ENCODE measurements around the gene CYP2E1.
A peak's percentile ranks its signal among the peaks of the same experiment; 100 is the strongest.
"Not testable (repeated sequence)": the region's sequence is repeated elsewhere in the genome, so short reads cannot be mapped to it uniquely, and the experiment has no call there.

CYP2E1 gene

DNA sequence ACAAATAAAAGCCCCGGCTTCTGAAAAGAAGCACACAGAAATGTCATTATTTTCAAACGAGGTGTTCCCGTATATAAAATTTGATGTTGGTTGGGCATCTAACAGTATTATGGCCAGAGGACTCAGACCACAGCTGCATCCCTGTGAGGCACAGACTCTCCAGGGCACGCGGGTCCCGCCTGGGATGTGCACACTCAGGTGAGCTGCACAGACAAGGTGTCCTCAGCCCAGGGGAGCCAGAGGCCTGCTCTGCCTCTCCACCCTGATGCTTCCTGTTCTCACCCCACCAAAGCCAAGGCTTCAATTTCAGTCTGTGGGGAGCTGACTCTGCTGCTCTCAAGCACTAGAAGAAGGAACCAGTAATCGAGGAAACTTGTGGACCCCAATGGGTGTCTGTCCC lies 1.7 kb upstream of the CYP2E1 start:
- DNase-seq, result no peak
- intact Hi-C loops (cut with DNase I), result no loop called here

DNA sequence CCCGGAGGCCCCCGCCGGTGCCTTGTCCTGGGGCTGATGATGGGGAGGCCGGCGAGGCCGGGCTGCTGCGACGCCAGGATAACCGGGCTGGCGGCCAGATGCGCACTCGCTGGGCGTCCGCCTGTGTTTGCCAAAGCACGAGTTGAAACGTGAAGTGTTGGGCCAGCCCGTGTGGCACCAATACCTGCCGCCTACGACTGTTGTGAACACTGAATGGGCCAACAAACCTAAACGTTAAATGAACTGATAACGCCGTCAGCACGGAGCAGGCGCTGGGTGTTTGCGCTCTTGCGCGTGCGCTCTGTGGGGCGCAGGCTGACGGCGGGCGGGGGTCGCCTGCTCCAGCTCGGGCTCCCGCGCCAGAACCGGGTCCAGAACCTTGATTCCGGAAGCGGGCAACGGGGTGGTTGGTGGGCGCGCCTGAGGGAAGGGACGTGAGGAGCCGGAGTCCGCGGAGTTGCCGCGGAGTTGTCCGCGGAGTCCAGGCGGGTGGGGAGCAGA lies 658 bp downstream of the CYP2E1 start:
- peak in 31 of 42 donors; percentile 12 to 71 (median 48) for DNase-seq
- intact Hi-C loops (cut with DNase I), result no loop called here

DNA sequence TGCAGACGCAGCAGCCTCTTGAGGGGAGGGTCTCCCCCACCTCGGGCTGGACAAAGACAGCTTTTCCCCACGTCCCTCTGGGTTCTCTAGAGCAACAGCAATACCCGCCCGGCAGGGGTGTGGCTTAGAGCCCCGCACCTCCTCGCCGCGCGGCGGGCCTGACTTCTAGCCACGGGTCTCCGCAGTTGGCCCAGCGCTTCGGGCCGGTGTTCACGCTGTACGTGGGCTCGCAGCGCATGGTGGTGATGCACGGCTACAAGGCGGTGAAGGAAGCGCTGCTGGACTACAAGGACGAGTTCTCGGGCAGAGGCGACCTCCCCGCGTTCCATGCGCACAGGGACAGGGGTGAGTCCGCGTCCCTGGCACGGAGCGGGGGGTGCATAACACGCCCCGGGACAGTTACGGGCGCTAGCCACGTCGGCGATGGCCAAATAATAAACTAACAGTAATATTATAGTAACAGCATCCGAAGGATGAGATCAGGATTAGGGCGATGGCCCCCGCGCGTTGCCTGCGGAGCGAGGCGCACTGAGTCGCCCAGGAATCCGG lies 1.2 kb downstream of the CYP2E1 start:
- intact Hi-C loops (cut with DNase I), result no loop called here
- DNase-seq, result peak in 15 of 42 donors; percentile 17 to 50 (median 24)

DNA sequence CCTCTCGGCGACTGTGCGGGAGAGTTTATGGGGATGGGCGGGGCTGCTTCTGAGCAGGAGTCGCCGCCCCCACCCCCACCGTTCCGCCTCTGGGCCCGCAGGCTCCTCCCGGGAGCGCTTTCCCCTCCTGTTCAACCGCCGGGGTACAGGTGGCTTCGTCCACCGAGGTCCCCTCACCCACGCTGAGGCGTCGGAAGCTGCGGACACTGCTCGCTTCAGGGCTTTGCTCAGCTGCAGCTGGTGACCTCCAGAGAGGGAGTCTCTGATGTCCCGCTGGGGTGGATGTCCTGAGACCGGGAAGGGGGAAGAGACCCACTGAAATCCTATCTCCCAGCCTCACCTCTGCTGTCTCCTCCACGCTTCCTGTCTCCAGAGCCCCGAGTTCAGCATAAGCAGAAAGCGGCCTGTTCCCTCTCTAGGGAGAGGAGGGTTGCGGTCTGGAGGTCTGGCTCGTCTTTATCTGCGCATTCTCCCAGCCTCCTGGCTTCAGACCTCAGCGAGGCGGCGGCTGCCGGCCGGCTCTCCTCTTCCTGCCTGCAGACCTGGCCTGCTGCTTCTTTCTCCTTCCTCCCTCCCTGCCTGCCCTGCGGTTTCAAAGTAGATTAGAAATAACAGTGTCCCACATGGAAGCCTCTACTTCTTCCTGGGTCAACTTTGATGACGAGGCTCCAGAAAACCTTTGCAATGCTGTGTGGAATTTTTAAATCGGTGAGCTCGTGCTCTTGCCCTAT lies 1.8 kb downstream of the CYP2E1 start:
- intact Hi-C loops (cut with DNase I), result no loop called here
- DNase-seq, result peak in 34 of 42 donors; percentile 7 to 75 (median 40)

DNA sequence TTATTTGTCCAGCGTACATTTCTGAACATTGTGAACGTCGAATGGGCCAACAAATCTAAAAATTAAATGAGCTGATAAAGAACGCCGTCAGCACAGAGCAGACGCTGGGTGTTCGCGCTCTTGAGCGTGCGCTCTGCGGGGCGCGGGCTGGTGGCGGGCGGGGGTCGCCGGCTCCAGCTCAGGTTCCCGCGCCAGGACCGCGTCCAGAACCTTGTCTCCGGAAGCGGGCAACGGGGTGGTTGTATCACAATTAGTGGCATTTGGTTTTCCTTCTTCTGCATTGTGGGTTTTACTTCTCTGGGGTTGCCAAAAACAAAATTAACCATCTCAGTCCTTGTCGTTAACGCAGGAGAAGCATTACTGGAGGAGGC lies 2.4 kb downstream of the CYP2E1 start:
- intact Hi-C loops (cut with DNase I), result no loop called here

DNA sequence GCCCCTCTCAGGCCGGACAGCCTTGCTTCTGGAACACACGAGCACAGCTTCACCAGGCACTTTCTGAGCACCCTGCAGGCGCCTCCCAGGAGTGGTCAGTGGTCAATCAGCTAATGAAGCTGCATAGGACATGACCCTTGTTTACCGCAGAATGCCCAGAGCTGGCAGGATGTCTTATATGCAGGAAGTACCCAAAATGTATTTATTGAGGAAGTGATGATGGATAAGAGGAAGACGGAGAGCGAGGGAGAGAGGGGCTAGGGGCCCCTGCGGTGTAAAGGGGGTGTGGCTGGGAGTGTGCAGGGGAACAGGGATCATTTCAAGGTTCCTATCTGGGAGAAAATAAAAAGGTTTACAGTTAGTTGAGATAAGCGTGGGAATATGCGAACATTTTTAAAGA lies 3.3 kb downstream of the CYP2E1 start:
- DNase-seq, result no peak
- intact Hi-C loops (cut with DNase I), result no loop called here

More for the DNA sequence above, 2.4 kb downstream of the CYP2E1 start:
- no peak for DNase-seq

DNA sequence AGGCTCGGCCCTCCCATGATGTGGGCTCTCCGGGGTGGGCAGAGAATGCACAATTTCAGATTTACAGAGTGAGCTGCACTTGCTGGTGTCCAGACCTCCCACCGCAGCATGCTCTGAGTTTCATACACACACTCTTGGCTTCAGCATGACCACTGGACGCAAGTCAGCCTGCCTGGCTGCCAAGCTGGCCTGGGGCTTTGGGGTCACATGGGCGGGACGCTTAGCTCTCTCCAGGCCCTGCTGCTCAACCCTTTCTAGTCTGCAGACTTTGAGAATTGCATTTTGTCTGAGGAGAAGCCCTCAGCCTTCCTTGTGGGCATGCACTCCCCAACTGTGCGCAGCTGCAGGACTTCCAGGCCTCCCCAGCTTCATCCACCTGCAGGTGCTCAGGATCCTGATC lies 5.7 kb downstream of the CYP2E1 start:
- intact Hi-C loops (cut with DNase I), result no loop called here
- peak in 1 of 42 donors; percentile 16 for DNase-seq

DNA sequence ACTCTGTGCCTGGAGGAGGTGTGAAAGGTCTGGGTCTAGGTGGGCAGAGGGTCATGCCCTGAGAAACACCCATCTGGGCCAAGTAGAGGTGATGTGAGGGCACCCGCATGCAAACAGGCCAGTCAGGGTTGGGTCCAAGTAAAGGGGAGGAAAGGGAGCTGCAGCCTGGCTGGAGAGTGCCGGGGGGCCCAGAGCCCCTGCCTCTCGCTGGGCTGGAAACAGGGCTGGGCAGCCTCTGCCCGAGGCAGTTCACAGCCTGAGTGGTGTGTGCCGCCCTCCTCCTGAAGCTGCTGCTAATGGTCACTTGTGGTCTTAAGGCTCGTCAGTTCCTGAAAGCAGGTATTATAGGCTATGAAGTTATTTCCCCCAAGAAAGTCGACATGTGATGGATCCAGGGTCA lies 7.3 kb downstream of the CYP2E1 start:
- intact Hi-C loops (cut with DNase I), result no loop called here
- no peak for DNase-seq

DNA sequence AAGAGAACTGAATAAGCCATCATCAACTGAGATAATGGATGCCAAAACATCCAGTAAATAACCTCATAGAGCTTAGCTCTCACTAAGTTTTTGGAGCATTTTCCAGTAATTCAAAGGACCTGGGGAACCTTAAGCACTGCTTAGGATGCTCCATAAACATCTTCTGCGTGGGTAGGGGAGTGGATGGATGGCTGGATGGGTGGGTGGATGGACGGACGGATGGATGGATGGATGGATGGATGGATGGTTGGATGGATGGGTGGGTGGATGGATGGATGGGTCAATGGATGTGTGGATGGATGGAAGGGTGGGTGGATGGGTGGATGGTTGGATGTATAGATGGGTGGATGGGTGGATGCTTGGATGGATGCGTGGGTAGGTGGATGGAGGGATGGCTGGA lies 9.0 kb downstream of the CYP2E1 start:
- DNase-seq, result no peak
- intact Hi-C loops (cut with DNase I), result no loop called here

DNA sequence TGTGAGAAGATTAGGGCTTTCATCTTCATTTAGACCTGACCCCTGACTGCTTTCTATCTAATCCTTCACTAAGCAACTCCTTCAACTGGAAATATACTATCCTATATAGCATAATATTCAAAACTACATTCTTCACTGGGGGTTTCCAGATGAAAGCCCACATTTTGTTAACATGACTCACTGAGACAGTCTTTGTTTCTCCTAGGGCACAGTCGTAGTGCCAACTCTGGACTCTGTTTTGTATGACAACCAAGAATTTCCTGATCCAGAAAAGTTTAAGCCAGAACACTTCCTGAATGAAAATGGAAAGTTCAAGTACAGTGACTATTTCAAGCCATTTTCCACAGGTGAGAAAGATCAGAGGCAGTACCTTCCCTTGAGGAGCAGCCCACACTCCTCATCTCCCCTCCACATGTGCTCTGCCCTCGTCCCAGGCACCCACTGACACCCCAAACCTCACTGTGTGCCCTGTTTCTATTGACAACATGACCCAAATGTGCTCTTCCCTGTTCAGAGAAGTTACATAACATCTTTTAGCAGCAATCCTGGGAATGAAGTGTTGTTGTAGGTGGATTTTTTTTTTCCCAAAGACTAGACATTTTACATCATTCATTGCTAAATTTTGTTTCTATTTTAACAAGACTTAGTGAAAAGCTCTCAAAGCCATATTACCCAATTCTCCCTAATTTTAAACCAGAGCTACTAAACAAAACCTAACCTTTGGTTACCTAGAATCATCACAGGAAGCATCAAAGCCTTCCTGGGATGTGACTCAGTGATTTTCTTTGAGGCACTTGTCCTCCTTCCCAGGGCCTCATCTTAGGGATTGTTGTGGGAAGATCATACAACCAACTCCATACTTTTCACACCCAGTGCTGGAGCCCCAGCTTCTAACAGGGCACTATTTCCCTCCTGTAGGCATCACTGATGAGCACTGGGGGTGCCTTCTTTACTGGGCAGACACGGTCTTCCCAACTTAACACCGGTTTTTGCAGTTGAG lies 10.7 kb downstream of the CYP2E1 start:
- peak in 25 of 42 donors; percentile 20 to 79 (median 45) for DNase-seq
- intact Hi-C loops (cut with DNase I), result no loop called here

DNA sequence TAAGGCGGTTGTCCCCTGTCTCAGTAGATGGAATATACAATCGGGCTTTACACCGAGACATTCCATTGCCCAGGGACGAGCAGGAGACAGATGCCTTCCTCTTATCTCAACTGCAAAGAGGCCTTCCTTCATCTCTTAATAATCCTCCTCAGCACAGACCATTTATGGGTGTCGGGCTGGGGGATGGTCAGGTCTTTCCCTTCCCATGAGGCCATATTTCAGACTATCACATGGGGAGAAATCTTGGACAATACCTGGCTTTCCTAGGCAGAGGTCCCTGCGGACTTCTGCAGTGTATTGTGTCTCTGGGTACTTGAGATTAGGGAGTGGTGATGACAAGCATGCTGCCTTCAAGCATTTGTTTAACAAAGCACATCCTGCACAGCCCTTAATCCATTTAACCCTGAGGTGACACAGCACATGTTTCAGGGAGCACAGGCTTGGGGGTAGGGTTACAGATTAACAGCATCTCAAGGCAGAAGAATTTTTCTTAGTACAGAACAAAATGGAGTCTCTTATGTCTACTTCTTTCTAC lies 14.3 kb downstream of the CYP2E1 start:
- intact Hi-C loops (cut with DNase I); DNase-seq: not testable (repeated sequence)

DNA sequence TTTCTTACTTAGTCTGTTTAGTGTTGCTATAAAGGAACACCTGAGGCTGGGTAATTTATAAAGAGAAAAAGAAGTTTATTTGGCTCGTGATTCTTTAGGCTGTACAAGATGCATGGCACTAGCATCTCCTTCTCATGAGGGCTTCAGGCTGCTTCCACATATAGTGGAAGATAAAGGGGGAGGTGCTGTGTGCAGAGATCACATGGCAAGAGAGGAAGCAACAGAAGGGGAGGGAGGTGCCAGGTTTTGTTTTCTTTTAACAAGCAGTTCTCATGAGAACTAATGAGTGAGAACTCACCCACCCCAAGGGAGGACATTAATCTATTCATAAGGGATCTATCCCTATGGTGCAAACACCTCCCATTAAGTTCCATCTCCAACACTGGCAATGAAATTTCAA lies 17.3 kb downstream of the CYP2E1 start:
- intact Hi-C loops (cut with DNase I), result no loop called here
- DNase-seq, result peak in 2 of 42 donors; percentile 21 to 30

DNA sequence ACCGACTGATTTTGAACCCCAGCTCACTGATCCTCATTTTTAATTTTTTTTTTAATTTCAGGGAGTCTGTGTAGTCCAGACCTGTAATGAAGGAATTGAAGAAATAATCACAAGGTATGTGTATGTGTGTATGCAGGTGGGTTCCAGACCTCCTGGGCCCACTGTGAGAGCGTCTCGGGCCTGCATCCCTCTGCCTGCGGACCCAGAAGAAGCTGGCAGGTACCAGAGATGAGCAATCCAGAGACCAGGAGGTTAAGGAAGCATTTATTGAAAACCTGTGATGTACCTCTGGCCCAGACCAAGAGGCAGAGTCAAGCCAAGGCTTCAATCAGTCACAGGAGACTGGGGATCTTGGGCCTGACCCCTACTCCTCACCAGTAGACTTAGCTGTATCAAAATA lies 27.4 kb downstream of the CYP2E1 start:
- intact Hi-C loops (cut with DNase I), result no loop called here
- DNase-seq, result peak in 1 of 42 donors; percentile 5

DNA sequence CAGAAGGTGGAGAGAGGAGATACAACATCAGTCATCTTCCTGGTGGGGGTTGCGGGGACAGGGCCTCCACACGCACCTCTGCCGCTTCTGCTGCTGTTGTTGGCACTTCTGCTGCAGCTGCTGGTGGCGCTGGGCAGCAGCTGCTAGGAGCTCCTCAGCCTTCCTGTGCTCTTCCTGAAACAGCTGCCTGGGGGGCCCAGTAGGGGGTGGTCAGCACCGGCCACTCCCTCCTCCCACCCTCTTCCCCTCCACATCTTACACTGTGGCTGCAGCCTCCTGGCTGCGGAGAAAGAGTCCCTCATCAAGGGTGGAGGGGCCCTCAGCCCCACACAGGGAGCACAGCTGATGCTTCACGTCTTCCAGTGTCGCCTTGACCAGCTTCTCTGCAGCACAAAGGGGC lies 28.4 kb downstream of the CYP2E1 start:
- intact Hi-C loops (cut with DNase I), result no loop called here
- DNase-seq, result no peak

DNA sequence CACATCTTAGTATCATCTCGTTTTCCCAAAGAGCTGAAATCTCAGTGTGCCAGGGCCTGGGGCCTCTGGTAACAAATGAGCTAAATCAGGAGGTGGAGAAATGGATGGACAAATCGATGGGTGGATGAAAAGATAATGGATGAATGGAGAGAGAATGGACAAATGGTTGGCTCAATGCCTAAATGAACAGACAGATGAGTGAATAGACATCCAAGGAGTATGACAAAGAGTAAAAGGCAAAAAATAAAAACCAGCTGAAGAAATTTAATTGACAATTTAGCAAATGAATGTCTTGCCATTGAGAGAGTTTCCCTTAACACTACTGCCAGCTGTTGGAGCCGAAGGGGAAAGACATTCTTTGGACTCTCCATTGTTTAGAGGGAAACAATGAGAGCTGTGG lies 30.2 kb downstream of the CYP2E1 start:
- intact Hi-C loops (cut with DNase I), result no loop called here
- DNase-seq, result peak in 1 of 42 donors; percentile 27

DNA sequence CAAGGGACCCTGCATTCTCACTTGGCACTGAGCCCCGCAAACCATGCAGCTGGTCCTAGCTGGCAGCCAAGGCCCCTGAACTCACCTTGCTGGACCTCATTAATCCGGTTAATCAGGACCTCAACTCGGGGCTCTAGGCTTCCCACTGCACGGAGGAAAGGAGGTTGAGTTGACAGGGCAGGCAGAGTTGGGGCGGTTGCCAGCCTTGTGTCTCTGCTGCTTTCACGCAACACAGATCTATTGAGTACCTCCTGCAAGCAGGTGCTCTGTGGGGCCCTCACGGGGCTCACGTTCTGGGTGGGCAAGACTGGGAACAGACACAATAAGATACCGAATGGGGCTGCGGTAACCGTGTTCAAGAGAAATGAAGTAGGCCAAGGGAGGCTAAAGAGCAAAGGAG lies 32.1 kb downstream of the CYP2E1 start:
- intact Hi-C loops (cut with DNase I), result no loop called here
- DNase-seq, result peak in 1 of 42 donors; percentile 12

DNA sequence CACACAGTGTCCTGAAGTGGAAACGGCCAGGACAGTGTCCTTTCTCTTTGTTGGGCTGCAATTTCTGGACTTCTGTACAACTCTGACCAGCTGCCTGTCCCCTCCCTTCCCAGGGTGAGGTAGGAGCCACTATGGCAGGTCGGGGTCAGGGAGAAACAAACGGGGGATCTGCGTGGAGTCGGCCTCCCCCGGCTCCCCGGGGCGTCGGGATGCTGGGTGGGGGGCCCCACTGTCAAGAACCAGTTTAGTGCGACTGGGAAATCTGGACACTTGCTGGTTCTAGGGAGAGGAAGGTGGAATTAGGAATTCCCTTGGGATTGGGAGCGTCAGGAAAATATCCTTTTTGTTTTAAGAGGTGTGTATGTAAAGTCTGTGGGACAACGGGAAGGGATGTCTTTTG lies 37.7 kb downstream of the CYP2E1 start:
- intact Hi-C loops (cut with DNase I), result no loop called here
- DNase-seq, result no peak

DNA sequence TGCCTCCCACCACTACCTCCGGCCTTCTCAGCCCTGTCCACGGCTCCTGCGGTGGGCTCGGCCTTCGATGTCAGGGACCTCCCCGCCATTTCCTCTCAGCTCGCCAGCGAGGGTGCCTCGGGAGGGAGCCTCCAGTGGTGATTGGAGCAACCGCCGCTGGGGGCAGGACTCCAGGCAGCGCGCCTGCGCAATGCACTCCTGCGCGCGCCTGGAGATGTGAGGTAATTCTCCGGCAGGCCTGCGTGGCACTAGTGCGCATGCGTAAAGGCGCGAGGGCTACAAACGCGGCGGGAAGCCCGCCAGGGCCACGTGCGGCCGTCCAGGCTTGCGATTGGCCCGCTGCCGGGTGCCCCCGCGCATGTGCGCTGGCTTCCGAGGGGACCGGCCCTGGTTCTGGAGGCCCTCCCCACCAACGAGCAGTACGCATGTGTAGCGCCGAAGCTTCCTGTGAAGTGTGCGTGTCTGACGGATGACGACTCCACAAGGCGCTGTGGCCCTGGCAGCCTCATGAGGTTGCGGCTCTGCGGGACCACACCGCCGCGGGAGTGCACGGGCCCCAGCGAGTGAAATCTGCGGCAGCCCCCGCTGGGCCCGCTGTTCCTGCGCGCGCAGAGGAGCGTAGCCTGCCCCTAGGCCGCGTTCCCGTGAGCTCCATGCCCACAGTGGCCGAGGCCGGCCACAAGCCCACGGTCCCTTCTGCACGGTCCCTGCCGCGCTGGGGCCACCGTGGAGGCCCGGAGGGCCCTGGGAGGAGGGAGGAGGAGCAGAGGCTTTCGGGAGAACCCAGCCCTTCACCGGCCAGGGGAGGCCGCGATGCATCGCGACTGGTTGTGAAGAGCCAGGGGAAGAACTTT lies 38.5 kb downstream of the CYP2E1 start, which contains the start of gene SYCE1:
TSS of gene SYCE1 (minus strand) at position 143 of the 854 bp plus-strand sequence. CDS start at position 89, 54 bp downstream.
- intact Hi-C loops (cut with DNase I), result no loop called here
- DNase-seq, result peak in 13 of 42 donors; percentile 9 to 55 (median 19)
